ENCODE results near the gene LPP.
"Not testable (repeated sequence)": the region's sequence is repeated elsewhere in the genome, so short reads cannot be mapped to it uniquely, and the experiment has no call there.

The LPP gene

GRCh38 chr3:188154014-188154808 is at the start of gene LPP:
Gene LPP, plus strand, starts transcription at chr3:188154157. Its CDS starts 251,964 bp downstream, at chr3:188406121.
- peak; percentile 83 for DNase-seq

GRCh38 chr3:188106006-188106405 is 48.0 kb upstream of the LPP start:
- no peak for DNase-seq

GRCh38 chr3:188106454-188106853 is 47.5 kb upstream of the LPP start:
- DNase-seq, result no peak

- DNase-seq, result no peak
These were observed 46.8 kb upstream of the LPP start for GRCh38 chr3:188106887-188107830.

- DNase-seq, result no peak
These were observed 45.1 kb upstream of the LPP start for GRCh38 chr3:188108703-188109412.

- no peak for DNase-seq
These were observed 42.9 kb upstream of the LPP start for GRCh38 chr3:188111002-188111584.

- DNase-seq, result no peak
These were observed 40.2 kb upstream of the LPP start for GRCh38 chr3:188113756-188114155.

GRCh38 chr3:188119846-188120245 is 34.1 kb upstream of the LPP start:
- no peak for DNase-seq

GRCh38 chr3:188122571-188123169 is 31.3 kb upstream of the LPP start:
- no peak for DNase-seq

- DNase-seq, result no peak
These were observed 30.6 kb upstream of the LPP start for GRCh38 chr3:188123170-188123905.

GRCh38 chr3:188124184-188124583 is 29.8 kb upstream of the LPP start:
- peak; percentile 9 for DNase-seq

GRCh38 chr3:188125076-188125475 is 28.9 kb upstream of the LPP start:
- DNase-seq, result no peak

GRCh38 chr3:188126276-188126675 is 27.7 kb upstream of the LPP start:
- no peak for DNase-seq

- no peak for DNase-seq
These were observed 27.0 kb upstream of the LPP start for GRCh38 chr3:188126934-188127333.

- no peak for DNase-seq
These were observed 25.1 kb upstream of the LPP start for GRCh38 chr3:188128905-188129304.

- DNase-seq, result not testable (repeated sequence)
These were observed 22.9 kb upstream of the LPP start for GRCh38 chr3:188131023-188131422.

GRCh38 chr3:188133219-188133618 is 20.7 kb upstream of the LPP start:
- DNase-seq, result no peak

- no peak for DNase-seq
These were observed 20.3 kb upstream of the LPP start for GRCh38 chr3:188133646-188134045.

- no peak for DNase-seq
These were observed 19.9 kb upstream of the LPP start for GRCh38 chr3:188134079-188134478.

- no peak for DNase-seq
These were observed 19.1 kb upstream of the LPP start for GRCh38 chr3:188134856-188135255.

- no peak for DNase-seq
These were observed 18.7 kb upstream of the LPP start for GRCh38 chr3:188135271-188135670.

- no peak for DNase-seq
These were observed 16.9 kb upstream of the LPP start for GRCh38 chr3:188137051-188137450.
